ENCODE measurements around the gene B3GNT3. TPM values are rescaled to one million over a fixed set of nuclear protein-coding genes. Genes with fewer than 3 reads are reported as not detected.

The B3GNT3 gene
- polyA plus RNA-seq, 1 experiment = not detected

GRCh38 chr19:17751103-17751911 lies 43.6 kb upstream of the B3GNT3 start, which contains the start of gene FCHO1:
Gene FCHO1, plus strand, starts transcription at chr19:17751477. Its CDS starts 3,688 bp downstream, at chr19:17755165.
- no peak within 1 kb of the TSS for H3K27ac ChIP-seq (ENCODE audit: low read depth, low read length)
- CTCF ChIA-PET = interaction anchor here (0.6 kb wide), 1 partner anchor 191 kb away, joined by 3 read pairs; no protein-coding TSS in a partner anchor
- no peaks in the 10 kb centered on the region for H3K9me3 ChIP-seq (ENCODE audit: control insufficient read depth, insufficient read depth, low read length)
- no peak for TF ChIP-seq CTCF (IDR thresholded peaks at IDR 0.05; ENCODE audit: low read depth, low read length)
- peaks cover 3% of the 10 kb centered on the region for H3K27me3 ChIP-seq (ENCODE audit: control insufficient read depth, insufficient read depth, low read length)
- H3K4me3 ChIP-seq (ENCODE audit: low read depth, low read length) = no peak within 1 kb of the TSS
- POLR2A ChIA-PET = interaction anchor here (0.7 kb wide), 1 partner anchor 379 kb away, joined by 12 read pairs; no protein-coding TSS in a partner anchor
- DNase-seq (ENCODE audit: low read depth, low spot score) = no peak

DNA sequence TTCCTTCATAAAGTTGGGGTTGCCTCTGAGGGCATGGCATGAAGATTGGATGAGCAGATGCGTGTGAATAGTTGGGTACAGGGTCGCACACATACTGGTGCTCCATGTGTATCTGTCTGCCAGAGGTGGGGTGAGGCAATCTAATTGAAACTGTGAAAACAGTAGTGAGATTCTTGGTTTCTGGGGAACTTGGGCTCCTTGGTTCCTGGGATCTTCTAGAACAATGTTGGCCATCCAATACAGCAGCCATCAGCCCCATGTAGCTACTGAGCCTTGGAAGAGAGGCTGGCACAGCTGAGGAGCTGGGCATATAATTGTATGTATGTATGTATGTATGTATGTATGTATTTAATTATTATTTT lies 43.0 kb upstream of the B3GNT3 start:
- H3K4me3 ChIP-seq (ENCODE audit: low read depth, low read length) = no peak overlapping the region
- H3K27ac ChIP-seq (ENCODE audit: low read depth, low read length) = no peak overlapping the region
- TF ChIP-seq CTCF (IDR thresholded peaks at IDR 0.05; ENCODE audit: low read depth, low read length) = no peak
- DNase-seq (ENCODE audit: low read depth, low spot score) = no peak
- POLR2A ChIA-PET = no interaction called here
- no peaks in the 10 kb centered on the region for H3K9me3 ChIP-seq (ENCODE audit: control insufficient read depth, insufficient read depth, low read length)
- peaks cover 3% of the 10 kb centered on the region for H3K27me3 ChIP-seq (ENCODE audit: control insufficient read depth, insufficient read depth, low read length)
- CTCF ChIA-PET = interaction anchor here (0.5 to 0.6 kb wide), 2 partner anchors 192 to 493 kb away, joined by 3 read pairs; no protein-coding TSS in a partner anchor

DNA sequence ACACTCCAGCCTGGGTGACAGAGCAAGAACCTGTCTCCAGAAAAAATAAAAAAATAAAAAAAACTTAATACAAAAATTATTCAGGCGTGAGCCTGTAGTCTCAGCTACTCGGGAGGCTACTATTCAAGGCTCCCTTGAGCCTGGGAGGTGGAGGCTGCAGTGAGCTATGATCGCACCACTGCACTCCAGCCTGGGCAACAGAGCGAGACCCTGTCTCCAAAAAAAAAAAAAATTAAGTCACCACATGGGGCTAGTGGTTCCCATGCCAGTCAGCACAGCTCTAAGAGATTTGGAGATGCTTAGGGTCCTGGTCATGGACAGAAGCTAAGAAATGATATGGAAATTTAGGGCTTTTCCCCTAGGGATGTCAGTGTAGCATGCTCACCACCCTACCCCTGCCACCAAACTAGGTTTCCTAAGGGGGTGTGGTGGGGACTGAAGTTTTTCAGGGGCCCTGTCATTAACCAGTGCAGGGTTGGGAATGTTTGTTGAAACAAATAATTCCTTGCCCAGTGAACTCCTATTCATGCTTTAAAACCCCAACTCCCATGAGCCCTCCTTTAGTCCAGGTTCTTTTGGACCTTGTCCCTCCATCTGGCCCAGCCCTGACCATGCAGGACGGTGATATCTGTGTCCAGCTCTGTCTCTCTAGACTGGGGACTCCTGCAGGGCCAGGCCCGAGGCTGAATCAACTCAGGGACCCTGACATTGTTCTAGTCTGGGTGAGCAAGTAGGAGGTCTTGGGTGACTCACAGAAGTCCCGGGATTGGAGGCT lies 41.9 kb upstream of the B3GNT3 start:
- no peak for TF ChIP-seq CTCF (IDR thresholded peaks at IDR 0.05; ENCODE audit: low read depth, low read length)
- Histone ChIP-seq H3K27ac (ENCODE audit: low read depth, low read length) (no peak overlapping the region), H3K4me3 (ENCODE audit: low read depth, low read length) (no peak overlapping the region), H3K9me3 (ENCODE audit: control insufficient read depth, insufficient read depth, low read length) (no peaks in the 10 kb centered on the region), H3K27me3 (ENCODE audit: control insufficient read depth, insufficient read depth, low read length) (peaks cover 3% of the 10 kb centered on the region)
- CTCF ChIA-PET = interaction anchor here (1.0 to 1.7 kb wide), 2 partner anchors 13 kb away, joined by 7 to 9 read pairs; no protein-coding TSS in a partner anchor
- DNase-seq (ENCODE audit: low read depth, low spot score) = no peak
- POLR2A ChIA-PET = interaction anchor here (0.6 to 0.7 kb wide), 3 partner anchors 12 to 37 kb away, joined by 4 to 12 read pairs (median 9); no protein-coding TSS in a partner anchor

GRCh38 chr19:17753976-17754375 lies 41.0 kb upstream of the B3GNT3 start:
- H3K9me3 ChIP-seq (ENCODE audit: control insufficient read depth, insufficient read depth, low read length) = no peaks in the 10 kb centered on the region
- no peak for TF ChIP-seq CTCF (IDR thresholded peaks at IDR 0.05; ENCODE audit: low read depth, low read length)
- peaks cover 3% of the 10 kb centered on the region for H3K27me3 ChIP-seq (ENCODE audit: control insufficient read depth, insufficient read depth, low read length)
- H3K4me3 ChIP-seq (ENCODE audit: low read depth, low read length) = no peak overlapping the region
- ChIA-PET CTCF (interaction anchor here (1.7 kb wide), 1 partner anchor 12 kb away, joined by 9 read pairs; no protein-coding TSS in a partner anchor), POLR2A (no interaction called here)
- no peak overlapping the region for H3K27ac ChIP-seq (ENCODE audit: low read depth, low read length)
- no peak for DNase-seq (ENCODE audit: low read depth, low spot score)

Data from AG04450 (cell line).